Stimulated activated CD8-positive, alpha-beta memory T cell treated with anti-CD3 and anti-CD28 coated beads, Interleukin-2, amount 100 ng/mL, for 48 hours (primary cell): ENCODE results near the gene KLK8.
"Not testable (repeated sequence)": the region's sequence is repeated elsewhere in the genome, so short reads cannot be mapped to it uniquely, and the experiment has no call there.

ENCODE experiments used
- DNase-seq, 2 donors: peaks; one replicate each; pipeline ENCODE4 v3.0.0-alpha.2; 2020; ENCODE audit warnings: low read depth in 2 of 2

The KLK8 gene

GRCh38 chr19:51016798-51017683 lies 15.6 kb upstream of the KLK8 start:
- peak; percentile 48 to 67 for DNase-seq

DNA sequence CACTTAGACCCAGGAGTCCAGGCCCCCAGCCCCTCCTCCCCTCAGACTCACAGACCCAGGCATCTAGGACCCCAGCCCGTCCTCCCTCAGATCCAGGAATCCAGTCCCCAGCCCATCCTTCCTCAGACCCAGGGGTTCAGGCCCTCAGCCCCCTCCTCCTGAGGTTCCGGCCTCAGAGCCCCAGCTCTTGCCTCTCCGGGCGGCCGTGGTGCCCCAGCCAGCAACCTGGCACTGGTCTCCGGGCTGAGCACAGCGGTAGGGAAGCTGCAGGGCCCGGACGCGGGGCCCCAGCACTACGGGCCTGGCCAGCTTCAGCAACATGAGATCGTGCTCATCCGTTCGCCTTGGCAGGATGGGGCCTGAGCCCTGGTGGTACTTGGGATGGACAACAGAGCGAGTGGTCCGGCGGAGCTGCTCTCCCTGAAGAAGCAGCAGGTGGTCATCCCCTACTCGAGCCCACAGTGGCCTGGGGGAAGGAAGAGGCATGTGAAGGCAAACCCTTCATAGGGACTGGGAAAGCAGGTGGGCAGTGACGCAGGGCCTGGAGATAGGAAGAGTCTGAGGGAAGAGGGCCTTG lies 14.4 kb upstream of the KLK8 start:
- DNase-seq: no peak

DNA sequence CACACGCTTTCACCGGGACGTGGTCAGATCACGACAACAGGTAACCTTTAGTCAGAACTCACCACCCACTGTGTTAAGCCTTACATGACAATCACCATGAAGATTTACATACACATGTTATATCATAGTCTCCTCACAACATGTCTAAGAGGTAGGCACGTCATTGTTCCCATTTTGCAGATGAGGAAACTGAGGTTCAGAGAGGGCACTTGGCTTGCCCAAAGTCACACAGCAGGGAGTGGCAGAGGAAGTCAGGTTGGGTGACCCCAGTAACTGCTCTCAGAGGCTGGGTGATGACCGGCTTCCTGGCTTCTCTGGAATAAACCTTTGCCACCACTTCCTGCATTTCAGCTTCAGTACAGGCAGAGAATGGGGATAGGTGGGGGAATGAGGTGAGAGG lies 12.8 kb upstream of the KLK8 start:
- no peak for DNase-seq

DNA sequence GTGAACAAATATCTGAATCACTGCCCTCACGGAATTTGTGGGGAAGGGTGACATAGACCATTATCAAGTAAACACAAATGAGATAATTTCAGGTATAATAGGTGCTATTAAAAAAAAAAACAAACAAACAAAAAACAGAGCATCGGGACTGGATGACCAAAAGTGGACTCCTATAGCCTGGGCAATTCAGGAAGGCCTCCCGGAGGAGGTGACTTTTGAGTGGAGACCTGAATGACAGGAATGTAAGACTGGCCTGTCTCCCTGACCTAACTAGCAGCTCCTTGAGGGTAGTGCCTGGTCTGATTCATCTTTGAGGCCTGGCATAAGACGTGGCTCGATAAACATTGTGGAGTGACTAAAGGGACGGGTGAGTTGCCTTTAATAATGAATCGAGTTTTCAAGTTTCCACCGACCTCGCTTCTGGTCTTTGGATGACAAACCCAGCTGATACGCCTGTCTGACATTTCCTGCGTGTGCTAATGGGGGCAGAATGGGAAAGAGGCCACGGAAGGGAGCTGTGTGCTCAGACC lies 11.3 kb upstream of the KLK8 start:
- DNase-seq: no peak

- DNase-seq: no peak
These were observed 8.8 kb upstream of the KLK8 start for GRCh38 chr19:51010066-51010795.

DNA sequence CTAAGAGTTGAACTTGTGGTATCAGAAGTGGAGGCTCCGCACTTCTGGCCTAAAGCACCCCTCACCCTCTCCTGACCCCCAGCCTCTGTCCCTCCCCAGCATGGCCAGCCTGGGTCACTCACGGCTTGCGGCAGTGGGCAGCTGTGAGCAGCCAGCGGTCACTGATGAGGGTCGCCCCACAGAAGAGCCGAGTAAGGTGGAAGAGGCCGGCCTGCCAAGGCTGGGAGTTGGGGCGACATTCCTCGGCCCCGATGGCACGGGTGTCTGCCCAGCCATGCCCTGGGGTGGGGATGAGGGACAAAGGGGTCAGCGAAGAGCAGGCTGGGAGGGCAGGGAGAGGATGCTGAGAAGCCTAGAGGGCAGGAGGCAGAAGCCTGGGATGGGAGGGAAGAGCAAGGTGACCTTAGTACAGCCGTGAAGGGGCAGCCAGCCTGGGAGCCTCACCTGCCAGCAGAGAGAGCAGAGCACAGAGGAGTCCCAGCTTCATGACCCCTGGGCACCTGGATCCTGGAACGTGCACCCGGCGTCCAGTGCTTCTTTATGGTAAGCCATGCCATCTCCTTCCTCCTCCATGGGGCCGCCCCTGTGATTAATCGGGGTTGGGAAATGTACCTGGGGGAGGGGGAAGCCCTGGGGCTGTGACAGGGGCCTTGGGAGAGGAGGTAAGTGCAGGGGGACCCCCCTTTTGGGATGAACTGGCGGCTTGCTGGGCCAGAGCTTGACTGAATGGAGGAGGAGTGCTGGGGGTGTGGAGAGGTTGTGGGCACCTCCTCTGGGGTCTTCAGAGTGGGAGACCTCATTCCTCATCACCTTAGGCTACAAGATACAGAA lies 7.9 kb upstream of the KLK8 start:
- no peak for DNase-seq

- no peak for DNase-seq
These were observed 6.1 kb upstream of the KLK8 start for GRCh38 chr19:51007488-51007887.

GRCh38 chr19:51006406-51006805 lies 5.0 kb upstream of the KLK8 start:
- no peak for DNase-seq

DNA sequence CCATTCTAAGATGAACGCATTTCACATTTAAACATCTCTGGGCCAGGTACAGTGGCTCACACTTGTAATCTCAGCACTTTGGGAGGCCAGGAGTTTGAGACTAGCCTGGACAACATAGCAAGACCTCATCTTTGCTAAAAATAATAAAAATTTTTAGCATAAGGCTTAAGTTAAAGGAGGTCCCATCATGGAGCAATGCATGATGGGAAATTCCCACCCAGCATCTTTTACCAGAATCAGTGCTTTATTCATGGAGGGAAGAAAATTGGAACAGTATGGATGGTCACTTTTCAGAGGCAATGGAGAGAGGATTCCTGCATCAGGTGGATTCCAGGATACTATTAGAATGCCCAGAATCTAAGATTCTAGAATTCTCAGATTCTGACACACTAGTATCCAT lies 3.8 kb upstream of the KLK8 start:
- DNase-seq: no peak

DNA sequence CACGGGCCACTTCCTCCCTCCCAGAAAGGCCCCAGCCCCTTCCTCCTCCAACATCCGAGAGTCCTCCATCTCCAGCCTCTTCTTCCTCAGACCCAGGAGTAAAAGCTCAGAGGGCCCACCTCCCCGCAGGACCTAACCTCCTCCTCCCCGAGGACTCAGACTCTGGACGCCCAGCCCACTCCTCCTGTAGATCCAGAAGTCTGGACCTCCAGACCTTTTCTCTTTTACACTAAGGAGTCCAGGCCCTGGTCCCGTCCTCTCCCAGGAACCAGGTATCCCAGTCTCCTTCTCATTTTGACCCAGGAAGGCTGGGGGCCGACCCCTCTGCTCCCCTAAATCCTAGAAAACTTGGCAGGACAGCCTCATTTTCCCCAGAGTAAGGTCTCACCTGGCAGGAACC lies 1.9 kb upstream of the KLK8 start:
- DNase-seq: no peak

GRCh38 chr19:51002542-51003311 lies 1.3 kb upstream of the KLK8 start:
- DNase-seq: peak in 1 of 2 donors; percentile 20

DNA sequence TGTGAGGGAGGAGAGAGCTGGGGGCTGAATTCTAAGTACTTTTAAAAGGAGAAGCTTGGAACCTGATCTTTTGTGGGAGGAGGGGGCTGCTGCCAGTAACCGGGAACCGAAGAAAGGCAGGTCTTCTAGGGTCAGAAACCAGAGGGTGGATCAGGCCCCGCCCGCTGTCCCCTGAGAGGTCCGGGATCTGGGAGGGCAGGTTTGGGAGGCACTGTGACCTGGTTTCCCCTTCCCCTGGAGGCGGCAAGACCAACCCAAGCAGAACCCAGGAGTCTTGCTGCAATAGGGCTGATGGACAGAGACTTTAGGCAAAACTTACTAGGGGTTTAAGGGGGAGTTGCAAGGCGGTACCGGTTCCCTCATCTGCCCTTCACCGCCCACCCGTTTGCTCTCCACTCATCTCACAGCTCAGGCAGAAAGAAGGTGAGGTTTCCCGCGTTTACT lies 707 bp upstream of the KLK8 start:
- no peak for DNase-seq

DNA sequence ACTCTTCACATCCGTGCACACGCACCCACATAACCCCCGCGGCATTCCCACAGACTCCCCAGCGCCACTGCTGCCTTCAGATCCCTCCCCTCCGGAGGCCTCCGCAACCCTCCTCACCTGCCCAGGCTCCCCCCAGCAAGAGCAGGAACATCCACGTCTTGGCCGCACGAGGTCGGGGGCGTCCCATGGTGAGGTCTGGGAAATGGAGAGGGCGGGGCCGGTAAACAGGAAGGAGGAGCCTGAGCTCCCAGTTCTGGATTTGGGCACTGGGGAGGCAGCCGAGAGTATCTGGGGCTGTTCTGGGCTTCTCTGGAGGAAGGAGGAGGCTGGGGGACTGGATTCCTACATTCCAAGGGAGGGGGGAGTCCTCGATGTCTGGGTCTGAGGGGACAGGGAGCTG lies 423 bp downstream of the KLK8 start:
- no peak for DNase-seq

- DNase-seq: no peak
These were observed 978 bp downstream of the KLK8 start for GRCh38 chr19:51000426-51000825.

- DNase-seq: no peak
These were observed 2.7 kb downstream of the KLK8 start for GRCh38 chr19:50998686-50999085.

- DNase-seq: no peak
These were observed 3.3 kb downstream of the KLK8 start for GRCh38 chr19:50998061-50998460.

- DNase-seq: no peak
These were observed 7.3 kb downstream of the KLK8 start for GRCh38 chr19:50994129-50994528.

DNA sequence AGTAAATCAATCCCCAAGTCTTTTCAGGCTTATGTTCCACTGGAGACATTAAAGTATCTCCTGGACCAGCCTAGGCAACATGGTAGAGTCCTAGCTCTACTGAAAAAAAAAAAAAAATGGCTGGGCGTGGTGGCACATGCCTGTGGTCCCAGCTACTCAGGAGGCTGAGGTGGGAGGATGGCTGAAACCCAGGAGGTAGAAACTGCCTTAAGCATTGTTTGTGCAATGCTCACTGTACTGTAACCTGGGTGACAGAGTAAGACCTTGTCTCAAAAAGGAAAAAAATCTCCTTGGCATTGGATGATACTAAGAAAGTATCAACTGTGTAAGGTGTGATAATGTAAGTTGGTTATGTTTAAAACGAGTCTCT lies 8.8 kb downstream of the KLK8 start:
- DNase-seq: no peak

DNA sequence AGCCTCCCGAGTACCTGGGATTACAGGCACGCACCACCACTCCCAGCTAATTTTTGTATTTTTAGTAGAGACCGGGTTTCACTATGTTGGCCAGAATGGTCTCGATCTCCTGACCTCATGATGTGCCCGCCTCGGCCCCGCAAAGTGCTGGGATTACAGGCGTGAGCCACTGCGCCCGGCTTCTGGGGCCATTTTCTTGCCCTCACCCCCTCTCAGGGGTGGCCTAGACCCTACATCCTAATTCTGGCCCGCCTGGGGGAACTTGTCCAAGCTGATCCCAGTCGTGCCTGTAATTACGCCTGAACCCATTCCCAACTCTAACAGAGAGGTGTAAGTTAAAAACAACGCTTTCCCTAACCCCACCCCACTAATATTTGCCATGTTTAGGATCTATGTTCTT lies 17.0 kb downstream of the KLK8 start:
- not testable (repeated sequence) for DNase-seq

GRCh38 chr19:50983625-50984292 lies 17.6 kb downstream of the KLK8 start, which contains the start of gene KLK7:
KLK7 (minus strand) TSS chr19:50983917; CDS start chr19:50982399, 1,518 bp downstream.
- no peak for DNase-seq
